GM21528 (cell line): Measurements from ENCODE around the gene HTR3D.
"Not testable (repeated sequence)": the region's sequence is repeated elsewhere in the genome, so short reads cannot be mapped to it uniquely, and the experiment has no call there.

ENCODE experiments used
- ATAC-seq: cut with Tn5 transposase; IDR thresholded peaks from one replicate; pipeline ENCODE4 v1.9.1; 2021; ENCODE audit warnings: mild to moderate bottlenecking, moderate library complexity; ENCODE audit not compliant: unreplicated experiment, low FRiP score

HTR3D gene

DNA sequence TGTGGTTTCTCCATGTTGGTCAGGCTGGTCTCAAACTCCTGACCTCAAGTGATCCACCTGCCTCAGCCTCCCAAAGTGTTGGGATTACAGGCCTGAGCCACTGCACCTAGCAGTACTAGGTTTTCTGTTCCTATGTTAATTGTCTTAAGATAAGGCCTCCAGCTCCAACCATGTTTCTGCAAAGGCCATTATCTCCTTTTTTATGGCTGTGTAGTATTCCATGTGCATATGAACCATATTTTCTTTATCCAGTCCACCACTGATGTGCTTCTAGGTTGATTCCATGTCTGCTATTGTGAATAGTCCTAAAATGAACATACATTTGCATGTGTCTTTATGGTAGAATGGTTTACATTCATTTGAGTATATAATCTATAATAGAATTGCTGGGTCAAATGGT, 31.1 kb downstream of the HTR3D start:
- no peak for ATAC-seq

DNA sequence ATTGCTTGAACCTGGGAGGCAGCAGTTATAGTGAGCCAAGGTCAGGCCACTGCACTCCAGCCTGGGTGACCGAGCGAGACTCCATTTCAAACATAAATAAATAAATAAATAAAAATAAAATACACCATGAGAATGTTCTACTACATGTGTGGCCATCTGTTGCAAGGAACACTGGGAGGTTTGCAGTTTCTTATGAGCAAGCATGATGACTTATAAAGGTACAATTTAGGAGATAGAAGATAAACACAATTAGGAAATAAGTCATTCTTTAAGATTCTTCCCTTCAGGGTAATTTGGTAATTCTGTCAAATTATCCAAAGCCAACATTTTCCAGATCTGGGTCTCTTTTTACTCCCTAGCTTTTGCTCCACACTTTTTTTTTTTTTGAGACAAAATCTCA, 34.7 kb downstream of the HTR3D start:
- no peak for ATAC-seq

DNA sequence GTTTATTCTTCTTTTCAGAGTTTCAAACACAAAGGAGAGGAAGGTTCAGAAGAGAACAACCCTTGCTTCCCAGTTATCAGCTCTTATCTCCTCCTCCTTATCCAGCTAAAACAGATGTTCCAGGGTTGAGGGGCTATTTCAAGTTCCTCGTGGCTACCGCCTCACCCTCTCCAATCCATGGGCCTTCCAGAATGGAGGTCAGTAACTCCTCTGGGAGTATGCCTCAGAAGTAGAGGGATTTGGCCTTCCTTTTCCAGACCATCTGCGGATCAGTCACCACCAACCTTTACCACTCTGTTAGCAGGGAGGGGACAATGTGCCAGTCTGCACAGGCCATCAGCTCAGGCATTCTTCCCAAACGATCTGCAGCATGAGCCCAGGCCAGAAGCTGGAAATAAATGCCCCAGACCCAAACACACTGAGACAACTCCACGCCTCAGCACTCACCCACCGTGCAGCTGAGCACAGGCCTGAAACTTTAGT, 36.1 kb downstream of the HTR3D start:
- ATAC-seq = no peak

DNA sequence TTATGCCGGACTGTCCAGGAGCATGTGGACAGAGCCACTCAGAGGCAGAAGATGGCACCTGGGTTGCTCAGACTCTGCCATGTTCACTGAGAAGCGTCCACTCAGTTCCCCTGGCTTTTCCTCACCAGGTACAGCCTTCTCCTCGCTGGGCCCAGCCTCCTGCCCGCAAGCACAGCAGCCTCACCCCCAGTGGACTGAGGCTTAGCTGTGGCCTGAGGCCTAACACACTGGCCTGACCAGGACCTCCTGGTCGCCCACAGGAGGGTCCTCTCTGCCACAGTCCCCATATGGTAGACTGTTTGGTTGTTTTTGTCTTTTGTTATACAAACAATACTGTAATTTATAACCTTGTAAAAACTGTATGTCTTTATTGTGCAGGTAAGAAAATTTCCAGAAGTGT, 36.8 kb downstream of the HTR3D start:
- no peak for ATAC-seq

GRCh38 chr3:184071142-184071541, 39.6 kb downstream of the HTR3D start:
- not testable (repeated sequence) for ATAC-seq

- ATAC-seq = no peak
These were observed 42.1 kb downstream of the HTR3D start for GRCh38 chr3:184073621-184074020.

GRCh38 chr3:184075901-184076300, 44.4 kb downstream of the HTR3D start:
- no peak for ATAC-seq

GRCh38 chr3:184077881-184078280, 46.3 kb downstream of the HTR3D start:
- no peak for ATAC-seq

DNA sequence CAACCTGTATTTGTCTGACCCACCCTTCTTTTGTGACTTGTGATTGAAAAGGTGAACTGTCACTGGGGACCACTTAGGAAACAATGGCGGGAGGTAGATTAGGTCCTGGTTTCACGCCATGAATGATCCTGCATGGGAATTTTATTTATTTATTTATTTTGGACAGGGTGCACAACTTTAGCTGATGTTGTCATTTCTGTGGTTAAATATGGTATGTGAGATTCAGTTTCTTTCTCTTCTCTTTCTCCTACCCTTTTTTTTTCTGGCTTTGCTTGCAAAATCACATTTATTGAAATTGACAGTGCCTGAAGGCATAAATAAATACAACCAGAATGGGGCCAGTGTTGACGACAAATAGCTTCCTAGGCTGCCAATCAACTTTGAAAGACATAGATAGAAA, 47.3 kb downstream of the HTR3D start:
- no peak for ATAC-seq

- ATAC-seq = no peak
These were observed 49.7 kb downstream of the HTR3D start for GRCh38 chr3:184081116-184081830.

- ATAC-seq = no peak
These were observed 50.5 kb downstream of the HTR3D start for GRCh38 chr3:184082034-184082433.

GRCh38 chr3:184082465-184082864, 50.9 kb downstream of the HTR3D start:
- ATAC-seq = no peak

- ATAC-seq = no peak
These were observed 53.9 kb downstream of the HTR3D start for GRCh38 chr3:184085389-184085852.
